Esophagus muscularis mucosa (tissue), 4 donors: Measurements from ENCODE around the gene HLCS. TPM values are rescaled to one million over a fixed set of nuclear protein-coding genes. Genes with fewer than 3 reads are reported as not detected.
"Not testable (repeated sequence)": the region's sequence is repeated elsewhere in the genome, so short reads cannot be mapped to it uniquely, and the experiment has no call there.

Source experiments
- DNase-seq: peaks from one replicate; pipeline ENCODE4 v3.0.0-alpha.2; 2017; ENCODE audit errors: extremely low spot score
- H3K27ac ChIP-seq, 4 donors: fragments of 200-600 bp; sonication (generic); replicated peaks in 1 of 4; 1 replicate in 3 of 4; 2 replicates in 1 of 4; pipeline ENCODE4 v1.5.1; 2016 to 2019; ENCODE audit warnings: mild to moderate bottlenecking in 1 of 4
- H3K27me3 ChIP-seq, 4 donors: fragments of 200-600 bp; sonication (generic); one replicate each; pipeline versions ENCODE4 v1.5.1 to v1.6.0; 2016 to 2019
- H3K36me3 ChIP-seq, 4 donors: fragments of 200-600 bp; sonication (generic); one replicate each; pipeline ENCODE4 v1.5.1; 2016 to 2019
- H3K4me1 ChIP-seq, 4 donors: fragments of 200-600 bp; sonication (generic); one replicate each; pipeline ENCODE4 v1.5.1; 2016 to 2019
- H3K4me3 ChIP-seq, 4 donors: fragments of 200-600 bp; sonication (generic); 1 replicate in 2 of 4; 2 replicates in 2 of 4; pipeline ENCODE4 v1.5.1; 2016 to 2019; ENCODE audit warnings: mild to moderate bottlenecking in 4 of 4, moderate library complexity in 1 of 4
- H3K9me3 ChIP-seq, 4 donors: fragments of 200-600 bp; sonication (generic); 1 replicate in 3 of 4; 2 replicates in 1 of 4; pipeline ENCODE4 v1.5.1; 2016 to 2019
- CTCF ChIP-seq, 3 experiments: fragments of 200-600 bp in 2 of 3; fragments of 450-650 bp in 1 of 3; sonication (generic) in 2 of 3; IDR thresholded peaks; one replicate each; pipeline ENCODE4 v1.5.1; 2017 to 2019; ENCODE audit warnings: antibody characterized with exemption in 3 of 3, mild to moderate bottlenecking in 2 of 3, moderate library complexity in 1 of 3
- EP300 ChIP-seq: sonication (generic); formaldehyde crosslinking; IDR thresholded peaks from one replicate; pipeline ENCODE4 v1.6.1; 2017; ENCODE audit warnings: antibody characterized with exemption
- POLR2A ChIP-seq: fragments of 450-650 bp; IDR thresholded peaks from one replicate; pipeline ENCODE4 v1.6.1; 2017; ENCODE audit warnings: antibody characterized with exemption, moderate library complexity, mild to moderate bottlenecking, low read depth
- POLR2AphosphoS5 ChIP-seq, 2 donors: sonication (generic); formaldehyde crosslinking; IDR thresholded peaks; one replicate each; pipeline ENCODE4 v1.6.1; 2017; ENCODE audit warnings: antibody characterized with exemption in 2 of 2
- WGBS: methylation state at CpG from one replicate; pipeline ENCODE4 v1.1.5; 2018; 5-methylcytosine and 5-hydroxymethylcytosine counted together
- intact Hi-C: fragments of 100-400 bp; cut with DNase I; formaldehyde crosslinking; loops from one replicate; pipeline ENCODE4 v1.15.1; 2023
- total RNA-seq, 4 donors: library from RNA; depleted of rRNA; stranded (reverse); fragments of >200 nt; gene quantifications; one replicate each; pipeline versions ENCODE4 v1.1.0 to v1.2.1, GENCODE V29; 2016

The HLCS gene
- total RNA-seq, 4 donors from 2014 or later: 15.9 to 25.3 (median 22.0) TPM

- peak overlapping the region; percentile 48 to 60 (median 54) for H3K4me3 ChIP-seq
- no peak overlapping the region for H3K27ac ChIP-seq
- no peaks in the 10 kb centered on the region for H3K36me3 ChIP-seq
- no peak for TF ChIP-seq EP300
- TF ChIP-seq POLR2A: no peak
- no peak for TF ChIP-seq POLR2AphosphoS5 (IDR thresholded peaks at IDR 0.05)
- no peak for TF ChIP-seq CTCF (IDR thresholded peaks at IDR 0.05)
- DNase-seq: no peak
- no peaks in the 10 kb centered on the region for H3K9me3 ChIP-seq
- 43% methylated on average over 31 of the region's 76 CpGs for WGBS
- peaks cover 13 to 28% (median 26%) of the 10 kb centered on the region in 4 donors for H3K4me1 ChIP-seq
- H3K27me3 ChIP-seq: peaks cover 0 to 53% (median 20%) of the 10 kb centered on the region in 4 donors
- intact Hi-C loops: loop anchor here (5.0 kb wide), 1 partner anchor 69 kb away; no protein-coding TSS in a partner anchor
These were observed 39.3 kb upstream of the HLCS start for GRCh38 chr21:37005548-37006485.

- Histone ChIP-seq H3K27me3 (peaks cover 0 to 36% (median 19%) of the 10 kb centered on the region in 4 donors), H3K4me1 (peaks cover 13 to 20% (median 16%) of the 10 kb centered on the region in 4 donors)
- H3K27ac ChIP-seq, intact Hi-C loops, H3K9me3 ChIP-seq, H3K36me3 ChIP-seq, H3K4me3 ChIP-seq, DNase-seq: not testable (repeated sequence)
- WGBS: 91% methylated on average over 3 of the region's 3 CpGs
These were observed 37.4 kb upstream of the HLCS start for GRCh38 chr21:37003917-37004316.

- H3K9me3 ChIP-seq, H3K36me3 ChIP-seq, H3K4me3 ChIP-seq, DNase-seq, H3K27ac ChIP-seq, intact Hi-C loops: not testable (repeated sequence)
- H3K4me1 ChIP-seq: peaks cover 13 to 20% (median 16%) of the 10 kb centered on the region in 4 donors
- WGBS: 98% methylated on average over 12 of the region's 12 CpGs
- H3K27me3 ChIP-seq: peaks cover 0 to 26% (median 14%) of the 10 kb centered on the region in 4 donors
These were observed 36.4 kb upstream of the HLCS start for GRCh38 chr21:37002851-37003250.

- DNase-seq: no peak
- no peaks in the 10 kb centered on the region for H3K9me3 ChIP-seq
- WGBS: 45% methylated on average over 3 of the region's 3 CpGs
- no peak overlapping the region for H3K4me3 ChIP-seq
- peaks cover 0 to 12% (median 5%) of the 10 kb centered on the region in 4 donors for H3K27me3 ChIP-seq
- TF ChIP-seq POLR2A (no peak), CTCF (IDR thresholded peaks at IDR 0.05) (no peak)
- H3K4me1 ChIP-seq: peaks cover 6 to 13% (median 8%) of the 10 kb centered on the region in 4 donors
- H3K36me3 ChIP-seq: no peaks in the 10 kb centered on the region
- intact Hi-C loops: no loop called here
- no peak overlapping the region for H3K27ac ChIP-seq
These were observed 35.0 kb upstream of the HLCS start for GRCh38 chr21:37001441-37001840.

GRCh38 chr21:37000381-37000780 is 33.9 kb upstream of the HLCS start:
- no peak overlapping the region for H3K27ac ChIP-seq
- WGBS: 95% methylated on average over 4 of the region's 4 CpGs
- peaks cover 0 to 4% (median 0%) of the 10 kb centered on the region in 4 donors for H3K4me1 ChIP-seq
- no peak for TF ChIP-seq CTCF (IDR thresholded peaks at IDR 0.05)
- no peak for TF ChIP-seq POLR2AphosphoS5 (IDR thresholded peaks at IDR 0.05)
- no peaks in the 10 kb centered on the region for H3K9me3 ChIP-seq
- intact Hi-C loops: no loop called here
- no peak overlapping the region for H3K4me3 ChIP-seq
- no peaks in the 10 kb centered on the region for H3K36me3 ChIP-seq
- H3K27me3 ChIP-seq: peaks cover 0 to under 1% (median 0%) of the 10 kb centered on the region in 4 donors
- no peak for DNase-seq
